DMS153 treated with DMSO at 0.1 percent for 48 hours (cell line): ENCODE measurements around the gene TTLL13.

Experiments used
- DNase-seq: peaks from one replicate; lab custom pipeline; 2025; ENCODE audit not compliant: unreplicated experiment; lab: John Stamatoyannopoulos, UW

Gene TTLL13

GRCh38 chr15:90249203-90249863, at the start of gene TTLL13:
Gene TTLL13, plus strand, starts transcription at chr15:90249556. Its CDS starts 1,075 bp downstream, at chr15:90250631.
- peak; percentile 42 for DNase-seq

- no peak for DNase-seq
These were observed 48.7 kb upstream of the TTLL13 start for GRCh38 chr15:90200534-90201129.

GRCh38 chr15:90201130-90201943, 48.0 kb upstream of the TTLL13 start, which contains the start of gene SEMA4B:
Gene SEMA4B, plus strand, starts transcription at chr15:90201330. Its CDS starts 249 bp downstream, at chr15:90201579.
- no peak for DNase-seq

GRCh38 chr15:90201944-90202375, 47.4 kb upstream of the TTLL13 start:
- no peak for DNase-seq

GRCh38 chr15:90202929-90203328, 46.4 kb upstream of the TTLL13 start:
- DNase-seq, result no peak

- no peak for DNase-seq
These were observed 45.9 kb upstream of the TTLL13 start for GRCh38 chr15:90203473-90203872.

- peak; percentile 2 for DNase-seq
These were observed 45.4 kb upstream of the TTLL13 start for GRCh38 chr15:90203922-90204321.

GRCh38 chr15:90205050-90205848, 44.1 kb upstream of the TTLL13 start:
- no peak for DNase-seq

GRCh38 chr15:90205886-90206285, 43.5 kb upstream of the TTLL13 start:
- DNase-seq, result no peak

- no peak for DNase-seq
These were observed 42.1 kb upstream of the TTLL13 start for GRCh38 chr15:90207252-90207651.

GRCh38 chr15:90208356-90208755, 41.0 kb upstream of the TTLL13 start:
- no peak for DNase-seq

- DNase-seq, result no peak
These were observed 39.8 kb upstream of the TTLL13 start for GRCh38 chr15:90209591-90209990.

GRCh38 chr15:90210593-90210992, 38.8 kb upstream of the TTLL13 start:
- DNase-seq, result no peak

- DNase-seq, result no peak
These were observed 38.3 kb upstream of the TTLL13 start for GRCh38 chr15:90211009-90211408.

- no peak for DNase-seq
These were observed 37.8 kb upstream of the TTLL13 start for GRCh38 chr15:90211440-90212143.

GRCh38 chr15:90212221-90213098, 36.9 kb upstream of the TTLL13 start:
- no peak for DNase-seq

GRCh38 chr15:90213122-90213817, 36.1 kb upstream of the TTLL13 start:
- no peak for DNase-seq

- DNase-seq, result no peak
These were observed 35.5 kb upstream of the TTLL13 start for GRCh38 chr15:90213818-90214204.
